Esophagus squamous epithelium (tissue), 4 donors: ENCODE data around the gene SLC12A8.

Experiments used
- CTCF ChIP-seq, 6 experiments: fragments of 450-650 bp in 4 of 6; fragments of 200-600 bp in 2 of 6; sonication (generic) in 2 of 6; IDR thresholded peaks; one replicate each; pipeline ENCODE4 v1.5.1; 2016 to 2019; ENCODE audit warnings: antibody characterized with exemption in 6 of 6, mild to moderate bottlenecking in 4 of 6, moderate library complexity in 4 of 6
- POLR2A ChIP-seq, 4 donors: fragments of 450-650 bp; IDR thresholded peaks; one replicate each; pipeline ENCODE4 v1.6.1; 2017; ENCODE audit warnings: antibody characterized with exemption in 4 of 4, mild to moderate bottlenecking in 4 of 4, moderate library complexity in 3 of 4

DNA sequence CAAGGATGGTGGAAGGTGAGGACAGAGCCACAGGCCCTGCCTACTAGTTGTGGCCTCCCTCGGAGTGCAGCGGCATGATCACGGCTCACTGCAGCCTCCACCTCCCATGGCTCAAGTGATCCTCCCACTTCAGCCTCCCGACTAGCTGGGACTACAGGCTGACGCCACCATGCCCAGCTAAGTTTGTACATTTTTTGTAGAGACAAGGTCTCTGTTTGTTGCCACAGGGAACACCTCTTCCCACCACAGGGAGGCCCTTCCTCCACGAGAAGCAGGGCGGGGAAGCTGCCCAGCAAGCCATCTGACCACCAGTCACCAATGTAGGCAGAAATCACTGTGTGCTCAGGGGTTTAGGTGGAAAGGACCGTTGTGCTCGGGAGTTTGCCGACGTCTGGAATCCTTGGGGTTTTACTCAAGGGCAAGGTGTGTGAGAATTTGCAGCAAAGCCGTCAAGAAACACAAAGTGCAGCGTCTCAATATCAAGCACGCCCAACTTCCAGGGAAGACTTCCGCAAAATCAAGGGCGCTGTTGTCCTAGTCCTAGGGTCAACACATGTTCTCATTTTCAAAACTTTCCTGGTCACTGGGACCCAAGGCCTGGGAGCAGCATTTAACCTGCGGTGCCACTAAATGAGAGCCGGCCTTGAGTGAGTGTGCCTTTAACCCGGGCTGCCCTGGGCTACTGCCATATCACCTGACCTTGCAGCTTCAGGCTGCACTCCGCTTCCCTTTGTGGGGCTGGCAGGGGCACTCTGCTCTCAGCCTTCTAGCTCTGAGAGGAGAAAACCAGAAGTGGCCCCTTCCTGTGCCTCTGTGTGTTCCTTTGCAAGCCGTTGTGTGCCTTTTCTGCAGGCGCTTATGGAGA lies 65.7 kb downstream of the SLC12A8 start:
- TF ChIP-seq POLR2A (IDR thresholded peaks at IDR 0.05) = no peak
- TF ChIP-seq CTCF (IDR thresholded peaks at IDR 0.05) = no peak
